Uterus (tissue), 4 donors: Measurements from ENCODE around the gene HDAC3. TPM values are rescaled to one million over a fixed set of nuclear protein-coding genes. Genes with fewer than 3 reads are reported as not detected.

Experiments
- DNase-seq, 2 donors: peaks; one replicate each; pipeline ENCODE4 v3.0.0-alpha.2; 2019 to 2020
- H3K27ac ChIP-seq, 2 donors: fragments of 200-600 bp; sonication (generic); 1 replicate in 1 of 2; 2 replicates in 1 of 2; pipeline ENCODE4 v1.5.1; 2016 to 2018
- H3K27me3 ChIP-seq, 2 donors: fragments of 200-600 bp; sonication (generic); one replicate each; pipeline ENCODE4 v1.5.1; 2018 to 2019; ENCODE audit warnings: control low read depth in 1 of 2
- H3K36me3 ChIP-seq, 2 donors: fragments of 200-600 bp; sonication (generic); one replicate each; pipeline ENCODE4 v1.5.1; 2019; ENCODE audit warnings: control low read depth in 1 of 2
- H3K4me1 ChIP-seq, 2 donors: fragments of 200-600 bp; sonication (generic); one replicate each; pipeline ENCODE4 v1.5.1; 2018 to 2019; ENCODE audit warnings: control low read depth in 1 of 2
- H3K4me3 ChIP-seq, 2 donors: fragments of 200-600 bp; sonication (generic); 1 replicate in 1 of 2; 2 replicates in 1 of 2; pipeline ENCODE4 v1.5.1; 2018 to 2019; ENCODE audit warnings: mild to moderate bottlenecking in 1 of 2
- H3K9me3 ChIP-seq, 2 donors: fragments of 200-600 bp; sonication (generic); one replicate each; pipeline ENCODE4 v1.5.1; 2019; ENCODE audit warnings: control low read depth in 1 of 2
- POLR2A ChIP-seq, 2 donors: fragments of 450-650 bp; IDR thresholded peaks; one replicate each; pipeline ENCODE4 v1.6.1; 2016; ENCODE audit warnings: antibody characterized with exemption in 2 of 2, mild to moderate bottlenecking in 1 of 2, moderate library complexity in 1 of 2
- intact Hi-C: fragments of 100-400 bp; cut with DNase I; formaldehyde crosslinking; loops from one replicate; pipeline ENCODE4 v1.15.1; 2023; ENCODE audit warnings: low total_unique reads
- total RNA-seq, 4 donors: library from RNA; depleted of rRNA in 3 of 4; stranded (reverse); fragments of >200 nt in 3 of 4; gene quantifications; one replicate each; pipeline versions ENCODE4 v1.1.0 to v1.2.4, GENCODE V29; 2014 to 2023
- TF ChIP-seq, protein P1 (sequence below), 4 experiments: fragments of 200-600 bp in 2 of 4; fragments of 450-650 bp in 2 of 4; sonication (generic) in 2 of 4; IDR thresholded peaks; one replicate each; pipeline ENCODE4 v1.5.1; 2016 to 2019; ENCODE audit warnings: antibody characterized with exemption in 4 of 4, mild to moderate bottlenecking in 2 of 4, moderate library complexity in 1 of 4
- donor health status: DM: yes; HTN: yes; CAD: no.

HDAC3 gene
- total RNA-seq, 4 donors from 2014 or later = 24.8 to 68.0 (median 46.0) TPM

DNA sequence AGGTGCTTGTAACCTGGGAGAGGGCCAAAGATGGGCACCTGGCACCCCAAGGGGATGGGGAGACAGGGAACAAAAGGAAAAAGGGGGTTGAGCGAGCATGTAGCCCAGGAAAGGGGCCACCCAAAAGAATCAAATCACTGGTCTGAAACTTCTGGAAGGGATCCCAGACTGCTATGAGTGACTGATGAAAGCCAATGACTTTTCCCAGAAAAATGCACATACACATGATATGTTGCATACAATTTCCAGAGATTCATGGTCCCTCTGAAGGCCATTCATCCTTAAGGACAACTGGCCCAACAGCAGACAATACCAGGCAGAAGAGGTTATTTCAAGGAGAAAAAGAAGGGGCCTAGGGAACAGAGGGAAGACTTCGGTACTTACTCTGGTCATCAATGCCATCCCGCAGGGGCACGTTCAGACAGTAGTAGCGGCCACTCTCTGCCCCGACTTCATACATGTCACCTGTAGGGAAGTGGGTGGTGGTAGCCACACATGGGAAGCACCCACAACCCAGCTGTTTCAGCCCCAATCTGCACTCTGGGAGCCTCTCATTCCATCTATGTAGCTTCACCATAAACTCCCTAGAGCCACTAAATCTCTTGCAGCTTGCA, 8.4 kb downstream of the HDAC3 start:
- H3K4me3 ChIP-seq = no peak overlapping the region
- TF ChIP-seq, protein P1, sequence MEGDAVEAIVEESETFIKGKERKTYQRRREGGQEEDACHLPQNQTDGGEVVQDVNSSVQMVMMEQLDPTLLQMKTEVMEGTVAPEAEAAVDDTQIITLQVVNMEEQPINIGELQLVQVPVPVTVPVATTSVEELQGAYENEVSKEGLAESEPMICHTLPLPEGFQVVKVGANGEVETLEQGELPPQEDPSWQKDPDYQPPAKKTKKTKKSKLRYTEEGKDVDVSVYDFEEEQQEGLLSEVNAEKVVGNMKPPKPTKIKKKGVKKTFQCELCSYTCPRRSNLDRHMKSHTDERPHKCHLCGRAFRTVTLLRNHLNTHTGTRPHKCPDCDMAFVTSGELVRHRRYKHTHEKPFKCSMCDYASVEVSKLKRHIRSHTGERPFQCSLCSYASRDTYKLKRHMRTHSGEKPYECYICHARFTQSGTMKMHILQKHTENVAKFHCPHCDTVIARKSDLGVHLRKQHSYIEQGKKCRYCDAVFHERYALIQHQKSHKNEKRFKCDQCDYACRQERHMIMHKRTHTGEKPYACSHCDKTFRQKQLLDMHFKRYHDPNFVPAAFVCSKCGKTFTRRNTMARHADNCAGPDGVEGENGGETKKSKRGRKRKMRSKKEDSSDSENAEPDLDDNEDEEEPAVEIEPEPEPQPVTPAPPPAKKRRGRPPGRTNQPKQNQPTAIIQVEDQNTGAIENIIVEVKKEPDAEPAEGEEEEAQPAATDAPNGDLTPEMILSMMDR (IDR thresholded peaks at IDR 0.05) = no peak
- no peak for TF ChIP-seq POLR2A (IDR thresholded peaks at IDR 0.05)
- intact Hi-C loops = no loop called here
- H3K36me3 ChIP-seq = no peaks in the 10 kb centered on the region
- no peaks in the 10 kb centered on the region for H3K4me1 ChIP-seq
- no peaks in the 10 kb centered on the region for H3K27me3 ChIP-seq
- no peak for DNase-seq
- H3K9me3 ChIP-seq = no peaks in the 10 kb centered on the region
- no peak overlapping the region for H3K27ac ChIP-seq

DNA sequence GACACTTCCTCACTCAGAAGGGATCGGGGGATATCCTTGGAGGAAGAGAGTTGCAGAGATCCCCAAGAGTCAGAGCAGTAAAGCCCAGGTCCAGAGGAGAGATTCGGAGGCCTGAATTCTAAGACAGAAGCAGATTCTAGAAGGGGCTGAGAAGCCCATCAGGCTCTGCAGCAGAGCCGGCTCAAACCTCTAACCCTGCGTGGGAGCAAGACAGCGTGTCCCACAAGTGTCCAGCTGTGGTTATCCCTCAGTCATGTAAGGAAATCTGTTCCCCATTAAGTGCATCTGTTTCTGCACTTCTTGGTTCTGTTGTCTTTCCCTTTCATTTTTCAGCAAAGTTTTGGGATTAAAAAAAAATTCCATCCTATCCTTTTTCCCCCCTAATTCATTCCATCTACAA, 13.0 kb downstream of the HDAC3 start:
- H3K27ac ChIP-seq = no peak overlapping the region
- H3K27me3 ChIP-seq = no peaks in the 10 kb centered on the region
- no peak overlapping the region for H3K4me3 ChIP-seq
- DNase-seq = no peak
- no peak for TF ChIP-seq POLR2A (IDR thresholded peaks at IDR 0.05)
- TF ChIP-seq, protein P1 (IDR thresholded peaks at IDR 0.05) = no peak
- no peaks in the 10 kb centered on the region for H3K4me1 ChIP-seq
- H3K36me3 ChIP-seq = no peaks in the 10 kb centered on the region
- intact Hi-C loops = no loop called here
- H3K9me3 ChIP-seq = no peaks in the 10 kb centered on the region

DNA sequence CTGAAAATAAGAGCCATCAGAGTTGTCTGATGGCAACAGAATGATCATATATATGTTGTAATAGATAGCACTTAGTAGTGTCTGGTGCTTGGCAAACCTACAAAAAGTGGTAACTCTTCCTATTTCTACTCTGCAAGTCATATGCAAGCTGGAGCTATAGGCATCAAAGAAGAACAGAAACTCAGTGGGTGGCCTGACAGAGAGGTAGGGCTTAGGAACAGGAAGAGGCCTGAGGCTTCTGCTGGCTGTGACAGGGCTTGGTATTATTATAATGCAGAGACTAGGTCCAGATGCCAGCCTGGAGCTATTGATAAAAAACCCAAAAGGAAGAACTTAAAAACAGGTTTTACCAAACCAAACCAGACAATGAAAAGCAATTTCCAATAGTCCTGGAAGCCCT, 13.5 kb downstream of the HDAC3 start:
- Histone ChIP-seq H3K4me3 (no peak overlapping the region), H3K9me3 (no peaks in the 10 kb centered on the region), H3K36me3 (no peaks in the 10 kb centered on the region), H3K27ac (no peak overlapping the region), H3K4me1 (no peaks in the 10 kb centered on the region), H3K27me3 (no peaks in the 10 kb centered on the region)
- intact Hi-C loops = no loop called here
- DNase-seq = no peak
- no peak for TF ChIP-seq POLR2A (IDR thresholded peaks at IDR 0.05)
- TF ChIP-seq, protein P1 (IDR thresholded peaks at IDR 0.05) = no peak

DNA sequence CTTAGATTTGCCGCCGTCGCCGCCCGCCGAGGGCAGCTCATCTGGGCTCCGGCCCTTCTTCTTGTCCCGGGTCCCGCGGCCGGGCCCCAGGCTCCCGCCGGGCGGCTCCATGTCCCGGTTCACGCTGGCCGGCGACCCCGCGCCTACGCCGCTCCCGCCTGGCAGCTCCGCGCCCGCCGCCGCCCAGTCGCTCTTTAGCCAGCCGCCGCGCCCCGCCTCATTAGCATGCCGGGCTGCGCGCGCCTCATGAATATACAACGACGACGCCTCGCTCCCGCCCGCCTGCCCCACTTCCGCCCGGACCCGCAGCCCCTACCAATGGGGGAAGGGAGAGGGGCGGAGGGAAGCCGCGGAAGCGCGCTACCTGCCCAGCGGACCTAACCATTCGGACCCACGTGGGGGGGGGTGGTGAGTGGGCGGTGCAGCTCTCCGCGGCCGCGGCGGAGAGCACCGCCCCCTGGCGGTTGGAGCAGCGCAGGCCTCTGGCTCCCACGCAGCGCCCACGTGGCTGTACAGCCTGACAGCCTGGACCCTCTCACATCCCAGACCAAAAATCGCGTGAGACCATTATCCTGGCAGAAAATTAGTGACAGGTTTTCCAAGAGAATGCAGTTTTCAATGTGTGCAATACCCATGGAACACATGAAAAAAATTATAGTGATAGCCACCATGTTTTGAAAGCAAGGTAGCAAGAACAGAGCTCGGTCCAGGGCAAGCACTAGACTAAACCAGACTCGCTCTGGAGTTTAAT, 17.7 kb downstream of the HDAC3 start, which contains the start of gene DIAPH1:
DIAPH1 (minus strand) TSS at position 197 of the 751 bp plus-strand sequence; CDS start at position 111, 86 bp downstream.
- H3K27me3 ChIP-seq = no peaks in the 10 kb centered on the region
- peak within 1 kb of the TSS; percentile 87 to 93 for H3K27ac ChIP-seq
- no peaks in the 10 kb centered on the region for H3K9me3 ChIP-seq
- TF ChIP-seq POLR2A (IDR thresholded peaks at IDR 0.05) = peak; percentile 88
- TF ChIP-seq, protein P1 (IDR thresholded peaks at IDR 0.05) = peak; percentile 99 to 100 (median 99)
- intact Hi-C loops = no loop called here
- DNase-seq = peak; percentile 97 to 98
- peaks cover 0 to 7% of the 10 kb centered on the region in 2 donors for H3K4me1 ChIP-seq
- H3K36me3 ChIP-seq = no peaks in the 10 kb centered on the region
- peak within 1 kb of the TSS; percentile 83 to 96 for H3K4me3 ChIP-seq
